ENCODE measurements around the gene PRSS36.
"Not testable (repeated sequence)": the region's sequence is repeated elsewhere in the genome, so short reads cannot be mapped to it uniquely, and the experiment has no call there.

Gene PRSS36

DNA sequence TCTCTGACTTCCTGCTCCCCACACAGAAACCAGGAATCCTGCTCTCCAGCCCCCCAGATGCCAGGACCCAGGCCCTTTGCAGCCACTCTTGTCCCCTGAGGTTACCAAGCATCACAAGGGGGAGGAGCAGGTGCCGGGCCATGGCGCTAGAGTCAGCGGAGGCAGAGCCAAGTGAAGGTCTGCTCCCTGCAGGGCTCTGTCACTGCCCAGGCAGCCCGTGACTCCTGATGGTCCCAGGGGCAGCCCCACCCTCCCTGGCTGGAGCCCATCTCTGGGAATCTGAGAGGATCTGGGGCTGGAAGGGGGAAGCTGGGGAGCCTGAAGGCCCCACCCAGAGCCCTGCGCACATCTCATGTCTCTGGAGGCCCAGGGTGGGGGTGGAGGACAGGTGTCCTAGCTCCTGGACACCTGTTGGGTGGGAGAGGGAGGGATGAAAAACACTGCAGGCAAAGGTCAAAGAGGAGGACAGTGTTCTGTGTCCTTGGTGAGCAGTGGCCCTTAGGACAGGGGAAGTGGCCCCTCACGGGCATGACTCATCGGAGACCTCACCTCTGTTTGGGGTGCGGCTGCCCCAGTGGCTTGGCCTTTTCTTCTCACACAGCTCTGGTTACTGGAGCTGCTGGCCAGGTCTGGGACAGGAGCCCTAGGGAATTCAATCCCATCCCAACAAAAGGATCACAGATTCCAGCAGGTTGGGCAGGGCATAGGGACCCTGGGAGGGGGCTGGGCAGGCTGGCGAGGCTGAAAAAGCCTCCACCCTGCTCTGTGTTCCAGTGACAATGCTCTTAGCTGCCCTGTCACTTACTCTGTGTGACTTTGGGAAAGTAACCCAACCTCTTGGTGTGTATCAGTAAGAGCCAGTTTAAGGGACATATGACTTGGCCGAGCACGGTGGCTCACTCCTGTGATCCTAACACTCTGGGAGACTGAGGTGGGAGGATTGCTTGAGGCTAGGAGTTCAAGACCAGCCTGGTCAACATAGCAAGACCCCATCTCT is at the start of gene PRSS36:
Gene PRSS36, minus strand, starts transcription at position 173 of the 997 bp plus-strand sequence. Its CDS starts 31 bp downstream, at position 142.
- FAIRE-seq, result no peak

DNA sequence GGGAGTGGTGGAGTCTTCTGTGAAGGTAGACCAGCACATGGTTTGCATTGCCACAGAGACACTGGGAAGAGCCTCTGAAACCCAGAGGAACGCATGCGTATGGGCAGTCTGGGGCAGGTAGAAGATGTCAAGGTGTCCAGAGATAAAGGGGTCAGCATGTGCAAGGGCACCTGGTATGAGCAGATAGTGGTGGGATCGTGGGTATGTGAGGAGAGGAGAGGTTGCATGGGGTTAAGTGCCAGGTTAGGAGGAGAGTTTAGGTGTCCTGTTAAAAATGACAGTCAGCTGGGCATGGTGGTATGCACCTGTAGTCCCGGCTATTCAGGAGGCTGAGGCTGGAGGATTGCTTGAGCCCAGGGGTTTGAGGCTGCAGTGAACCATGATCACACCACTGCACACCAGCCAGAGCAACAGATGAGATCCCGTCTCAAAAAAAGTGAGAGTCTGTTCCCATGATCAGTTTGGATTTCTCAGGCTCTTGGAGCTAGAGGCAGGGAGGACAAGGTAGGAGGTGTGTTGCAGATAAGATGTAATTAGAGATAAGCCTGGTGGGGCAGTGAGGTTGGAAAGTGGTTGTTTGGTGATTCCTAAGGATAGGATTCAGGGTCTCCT is 49.7 kb upstream of the PRSS36 start:
- no peak for FAIRE-seq

DNA sequence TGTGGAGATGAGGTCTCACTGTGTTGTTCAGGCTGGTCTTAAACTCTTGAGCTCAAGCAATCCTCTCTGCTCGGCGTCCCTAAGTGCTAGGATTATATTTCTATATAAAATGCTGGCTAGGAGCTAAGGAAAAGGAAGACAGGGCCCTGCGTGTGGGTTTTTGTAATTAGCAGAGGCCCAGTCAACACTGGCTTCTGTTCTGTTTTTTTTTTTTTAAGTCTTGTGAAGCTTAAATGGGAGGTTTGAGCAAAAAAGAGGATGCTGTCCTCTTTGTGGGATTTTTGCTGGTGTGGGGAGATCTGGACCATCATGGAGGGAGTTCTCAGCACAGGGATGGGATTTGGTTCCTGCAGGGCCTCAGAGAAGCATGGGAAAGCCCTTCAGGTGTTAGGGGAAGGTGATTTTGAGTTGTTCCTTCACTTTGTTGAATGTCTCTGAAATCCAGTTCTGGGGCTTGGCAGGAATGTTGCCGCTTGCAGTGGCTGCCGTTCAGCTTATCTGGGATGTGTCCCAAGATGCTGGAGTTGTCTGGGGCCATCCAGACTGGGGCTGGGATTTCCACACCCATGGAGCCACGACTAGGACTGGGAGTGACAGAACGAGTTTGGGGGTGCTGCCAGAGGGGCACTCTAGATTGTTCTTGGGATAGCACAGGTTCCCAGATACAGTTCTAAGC is 48.5 kb upstream of the PRSS36 start:
- FAIRE-seq, result no peak

DNA sequence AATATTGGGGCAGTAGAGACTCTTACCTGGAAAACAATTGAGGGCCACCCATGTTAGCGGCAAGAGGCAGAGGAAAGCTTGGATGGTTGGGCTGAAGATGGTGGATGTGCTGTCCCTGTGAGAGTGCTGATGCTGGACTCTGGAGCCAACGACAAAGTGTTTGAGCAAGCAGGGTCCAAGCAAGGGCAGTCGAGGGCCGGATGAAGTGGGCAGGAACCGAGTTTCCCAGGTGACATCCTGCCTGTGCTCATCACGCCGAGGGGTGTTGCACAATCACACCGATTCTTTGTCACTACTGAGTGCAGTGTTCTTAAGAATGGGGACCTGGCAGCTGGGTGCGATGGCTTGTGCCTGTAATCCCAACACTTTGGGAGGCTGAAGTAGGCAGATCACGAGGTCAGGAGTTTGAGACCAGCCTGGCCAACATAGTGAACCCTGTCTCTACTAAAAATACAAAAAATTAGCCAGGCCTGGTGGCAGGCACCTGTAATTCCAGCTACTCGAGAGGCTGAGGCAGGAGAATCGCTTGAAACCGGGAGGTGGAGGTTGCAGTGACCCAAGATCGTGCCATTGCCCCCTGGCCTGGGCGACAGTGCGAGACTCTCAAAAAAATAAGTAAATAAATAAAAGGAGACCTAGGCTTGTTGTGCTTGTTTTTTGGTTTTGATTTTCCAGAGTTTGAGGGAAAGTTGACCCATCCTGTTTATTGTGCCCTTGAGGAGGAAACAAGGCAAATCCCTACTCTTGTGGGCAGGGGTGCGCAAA is 46.6 kb upstream of the PRSS36 start:
- no peak for FAIRE-seq

DNA sequence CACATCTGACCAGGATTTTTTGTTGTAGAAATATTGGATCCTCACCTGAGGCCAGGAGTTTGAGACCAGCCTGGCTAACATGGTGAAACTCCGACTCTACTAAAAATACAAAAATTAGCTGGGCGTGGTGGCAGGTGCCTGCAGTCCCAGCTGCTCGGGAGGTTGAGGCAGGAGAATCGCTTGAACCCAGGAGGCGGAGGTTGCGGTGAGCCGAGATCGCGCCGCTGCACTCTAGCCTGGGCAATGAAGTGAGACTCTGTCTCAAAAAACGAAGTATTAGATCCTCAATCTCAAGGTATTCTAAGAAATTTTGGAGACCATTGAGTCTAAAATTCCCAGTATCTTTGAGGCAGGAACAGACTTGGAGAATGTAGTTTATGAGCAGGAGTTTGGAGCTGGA is 46.0 kb upstream of the PRSS36 start:
- FAIRE-seq, result not testable (repeated sequence)

DNA sequence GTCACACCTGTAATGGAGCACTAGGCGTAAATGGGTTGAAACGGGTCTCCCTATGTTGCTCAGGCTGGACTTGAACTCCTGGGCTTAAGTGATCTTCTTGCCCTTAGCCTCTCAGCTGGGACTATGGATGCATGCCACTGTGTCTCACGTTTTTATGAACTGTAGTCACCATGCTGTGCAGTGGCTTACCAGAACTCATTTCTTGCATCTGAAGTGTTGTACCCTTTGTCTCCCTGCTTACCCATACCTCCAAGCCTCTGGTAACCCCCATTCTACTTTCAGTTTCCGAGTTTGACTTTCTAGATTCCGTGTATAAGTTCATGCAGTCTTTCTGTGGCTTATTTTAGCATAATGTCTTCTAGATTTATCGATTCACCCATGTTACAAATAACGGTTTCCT is 45.0 kb upstream of the PRSS36 start:
- no peak for FAIRE-seq

DNA sequence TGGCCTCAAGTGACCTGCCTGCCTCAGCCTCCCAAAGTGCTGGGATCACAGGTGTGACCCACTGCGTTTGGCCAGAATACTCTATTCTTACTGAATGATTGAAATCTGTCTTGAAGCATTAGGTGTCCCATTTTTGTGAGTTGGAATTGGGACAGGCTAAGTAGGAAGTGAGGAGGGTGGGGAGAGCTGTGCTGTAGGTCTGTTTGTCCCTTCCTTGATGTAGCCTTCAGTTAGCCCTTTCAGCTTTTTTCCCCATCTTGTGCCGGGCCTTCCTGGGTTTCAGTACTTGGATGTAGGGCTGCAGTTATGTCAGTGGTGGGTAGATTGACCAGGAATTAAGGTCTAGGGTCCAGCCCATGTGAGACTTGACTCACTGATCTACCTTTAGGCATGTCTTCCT is 44.0 kb upstream of the PRSS36 start:
- FAIRE-seq, result no peak

DNA sequence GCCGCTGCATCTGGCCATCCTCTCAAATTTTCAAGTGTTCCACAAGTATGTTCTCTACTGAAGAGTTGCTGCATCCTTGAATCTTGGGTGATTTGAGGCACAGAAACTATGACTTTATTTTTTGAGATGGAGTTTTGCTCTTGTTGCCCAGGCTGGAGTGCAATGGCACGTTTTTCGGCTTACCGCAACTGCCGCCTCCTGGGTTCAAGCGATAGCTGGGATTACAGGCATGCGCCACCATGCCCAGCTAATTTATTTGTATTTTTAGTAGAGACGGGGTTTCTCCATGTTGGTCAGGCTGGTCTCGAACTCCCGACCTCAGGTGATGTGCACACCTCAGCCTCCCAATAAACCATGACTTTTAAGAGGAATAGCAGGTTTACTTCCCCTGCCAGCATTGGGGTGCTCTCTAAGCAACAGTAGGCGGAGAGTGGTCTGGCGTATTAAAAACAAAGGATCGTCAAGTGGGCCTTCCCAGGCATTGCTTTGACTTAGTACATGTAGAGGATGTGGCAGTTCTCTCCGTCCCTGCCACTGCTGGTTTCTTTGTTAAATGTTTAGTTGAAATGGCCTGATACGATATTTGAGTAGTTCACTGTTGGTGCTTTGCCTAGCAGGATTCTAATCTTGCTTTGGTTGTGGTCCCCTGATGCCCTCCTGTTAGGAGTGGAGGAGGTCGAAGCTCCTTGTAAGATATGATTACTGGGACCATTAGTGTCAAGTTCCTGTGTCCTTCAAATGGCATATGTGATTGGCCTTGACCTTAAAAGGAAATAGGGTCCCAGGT is 43.2 kb upstream of the PRSS36 start:
- FAIRE-seq, result no peak

DNA sequence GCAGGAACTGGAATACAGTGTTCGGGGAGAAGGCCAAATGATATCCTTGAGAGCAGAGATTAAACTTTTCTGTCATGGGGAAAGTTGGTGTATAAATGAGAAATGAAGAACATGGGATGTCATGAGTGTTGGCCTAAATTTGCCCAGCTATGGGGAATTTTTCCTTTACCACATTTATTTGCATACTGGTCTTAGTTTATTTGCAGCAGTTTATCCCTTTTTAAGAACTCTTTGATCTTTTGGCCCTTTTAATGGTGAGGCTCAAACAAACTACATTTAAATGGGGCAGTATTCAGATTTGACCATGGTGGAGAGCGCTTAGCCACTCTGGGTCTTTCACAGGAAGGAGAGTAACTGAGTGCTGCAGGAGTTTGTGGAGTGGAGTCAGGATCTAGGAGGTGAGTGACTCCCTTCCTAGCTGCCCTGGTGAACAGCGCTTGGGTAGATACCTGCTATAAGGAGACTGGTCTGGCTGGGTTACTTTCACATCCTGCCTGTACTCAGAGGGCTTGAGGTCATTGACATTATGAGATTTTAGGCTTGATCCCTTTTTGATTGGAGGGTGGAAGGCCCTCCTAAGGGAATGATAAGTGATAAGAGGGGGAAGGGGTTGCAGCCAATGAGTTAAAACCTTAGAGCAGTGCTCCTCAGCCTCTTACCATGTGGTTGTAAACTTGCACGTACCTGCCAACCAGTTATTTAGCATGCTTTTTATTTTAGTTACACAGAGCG is 42.0 kb upstream of the PRSS36 start:
- no peak for FAIRE-seq

DNA sequence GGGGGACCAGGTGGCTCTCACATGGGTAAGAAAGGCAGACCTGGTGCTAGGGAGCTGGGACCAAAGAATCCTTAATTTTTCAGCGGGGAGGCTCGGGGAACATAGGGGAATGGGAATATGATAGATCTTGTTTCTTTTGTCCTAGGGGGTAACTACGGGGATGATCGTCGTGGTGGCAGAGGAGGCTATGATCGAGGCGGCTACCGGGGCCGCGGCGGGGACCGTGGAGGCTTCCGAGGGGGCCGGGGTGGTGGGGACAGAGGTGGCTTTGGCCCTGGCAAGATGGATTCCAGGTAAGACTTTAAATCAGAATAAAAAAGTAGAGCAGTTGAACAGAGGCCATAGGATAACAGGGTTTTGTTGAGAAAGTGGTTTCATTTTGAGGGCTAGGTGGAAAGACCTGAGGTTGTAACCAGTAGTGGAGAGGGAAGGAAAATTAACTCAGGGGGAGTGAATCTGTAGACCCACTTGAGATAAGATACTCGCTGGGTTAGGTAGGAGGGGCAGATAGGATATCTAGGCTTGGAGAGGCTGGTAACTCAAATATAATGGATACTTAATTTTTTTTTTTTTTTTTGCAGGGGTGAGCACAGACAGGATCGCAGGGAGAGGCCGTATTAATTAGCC is 41.1 kb upstream of the PRSS36 start:
- no peak for FAIRE-seq

DNA sequence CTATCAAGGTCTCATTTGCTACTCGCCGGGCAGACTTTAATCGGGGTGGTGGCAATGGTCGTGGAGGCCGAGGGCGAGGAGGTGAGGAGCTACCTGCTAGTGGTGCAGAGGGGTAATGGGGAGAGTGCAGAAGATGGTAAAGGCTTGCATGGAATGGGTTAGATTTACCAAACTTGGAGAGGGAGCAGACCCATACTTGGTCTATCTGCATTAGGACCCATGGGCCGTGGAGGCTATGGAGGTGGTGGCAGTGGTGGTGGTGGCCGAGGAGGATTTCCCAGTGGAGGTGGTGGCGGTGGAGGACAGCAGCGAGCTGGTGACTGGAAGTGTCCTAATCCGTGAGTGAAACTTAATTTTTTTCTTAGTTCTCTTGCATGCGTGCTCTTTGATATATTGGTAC is 40.2 kb upstream of the PRSS36 start:
- no peak for FAIRE-seq

DNA sequence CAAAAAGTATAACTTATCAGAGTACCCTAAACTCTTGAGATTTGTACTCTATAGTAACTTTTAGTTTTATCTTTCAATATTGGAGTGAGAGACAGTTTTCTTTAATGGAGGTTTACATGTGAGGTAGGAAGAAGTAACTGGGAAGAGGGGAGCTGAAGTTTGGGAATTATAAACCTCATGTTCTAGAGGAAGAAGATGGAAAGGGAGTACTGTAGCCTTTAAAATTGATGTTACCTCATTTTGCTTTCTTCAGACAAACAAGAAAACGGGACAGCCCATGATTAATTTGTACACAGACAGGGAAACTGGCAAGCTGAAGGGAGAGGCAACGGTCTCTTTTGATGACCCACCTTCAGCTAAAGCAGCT is 39.5 kb upstream of the PRSS36 start:
- FAIRE-seq, result no peak

DNA sequence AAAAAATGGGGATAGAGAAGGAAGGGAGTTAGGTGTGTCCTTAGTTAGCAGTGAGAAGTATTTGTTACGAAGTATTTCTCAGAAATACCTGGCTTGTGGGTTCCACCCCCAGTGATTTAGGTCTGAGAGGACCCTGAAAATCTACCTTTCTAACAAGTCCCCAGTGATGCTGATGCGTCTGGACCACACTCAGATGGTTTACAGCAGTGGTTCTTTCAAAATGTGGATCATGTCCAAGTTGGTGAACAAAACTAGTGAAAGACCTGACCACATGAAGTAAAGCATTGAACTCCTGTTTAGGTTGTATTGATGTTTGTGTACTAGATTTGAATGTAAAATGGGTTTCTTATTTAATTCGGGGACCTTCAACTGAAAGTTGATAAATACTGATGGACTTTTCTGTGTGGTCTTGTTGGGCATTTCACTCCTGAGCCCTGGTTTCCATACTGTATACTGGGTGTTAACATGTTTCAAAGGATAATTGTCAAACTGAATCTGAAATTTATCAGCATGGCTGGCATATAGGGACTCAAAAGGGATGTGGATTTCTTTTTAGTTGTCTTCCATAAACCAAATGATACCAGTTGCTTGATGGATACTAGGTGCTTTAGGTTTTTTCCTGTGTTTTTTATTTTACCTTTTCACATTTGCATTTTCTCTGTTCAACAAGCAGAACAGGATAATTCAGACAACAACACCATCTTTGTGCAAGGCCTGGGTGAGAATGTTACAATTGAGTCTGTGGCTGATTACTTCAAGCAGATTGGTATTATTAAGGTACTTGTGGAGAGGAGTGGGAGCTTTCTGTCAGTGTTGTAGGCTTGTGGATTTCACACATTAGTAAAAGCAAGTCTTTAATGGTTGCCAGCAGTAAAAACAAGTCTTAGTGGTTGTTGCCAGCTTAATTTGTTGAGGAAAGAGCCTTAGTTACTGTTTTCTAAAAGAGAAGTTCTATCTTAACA is 38.9 kb upstream of the PRSS36 start:
- FAIRE-seq, result no peak

DNA sequence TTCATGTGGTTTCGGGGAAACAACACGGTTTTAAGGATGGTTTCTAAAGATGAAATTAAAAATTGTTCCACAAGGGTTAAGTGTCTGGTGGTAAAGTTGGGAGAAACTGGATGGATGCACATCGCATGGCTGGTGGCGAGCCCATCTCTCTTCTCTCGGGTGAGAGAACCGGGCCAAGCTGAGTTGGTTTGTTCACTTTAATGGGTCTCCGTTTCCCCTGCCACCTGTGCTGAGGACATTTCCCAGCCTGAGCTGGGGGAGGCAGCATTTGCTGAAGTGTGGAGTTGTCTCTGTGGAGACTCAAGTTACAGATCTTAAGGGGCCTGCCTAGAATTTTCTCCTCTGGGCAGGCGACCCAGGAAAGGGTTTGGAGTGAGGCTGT is 37.9 kb upstream of the PRSS36 start:
- no peak for FAIRE-seq

DNA sequence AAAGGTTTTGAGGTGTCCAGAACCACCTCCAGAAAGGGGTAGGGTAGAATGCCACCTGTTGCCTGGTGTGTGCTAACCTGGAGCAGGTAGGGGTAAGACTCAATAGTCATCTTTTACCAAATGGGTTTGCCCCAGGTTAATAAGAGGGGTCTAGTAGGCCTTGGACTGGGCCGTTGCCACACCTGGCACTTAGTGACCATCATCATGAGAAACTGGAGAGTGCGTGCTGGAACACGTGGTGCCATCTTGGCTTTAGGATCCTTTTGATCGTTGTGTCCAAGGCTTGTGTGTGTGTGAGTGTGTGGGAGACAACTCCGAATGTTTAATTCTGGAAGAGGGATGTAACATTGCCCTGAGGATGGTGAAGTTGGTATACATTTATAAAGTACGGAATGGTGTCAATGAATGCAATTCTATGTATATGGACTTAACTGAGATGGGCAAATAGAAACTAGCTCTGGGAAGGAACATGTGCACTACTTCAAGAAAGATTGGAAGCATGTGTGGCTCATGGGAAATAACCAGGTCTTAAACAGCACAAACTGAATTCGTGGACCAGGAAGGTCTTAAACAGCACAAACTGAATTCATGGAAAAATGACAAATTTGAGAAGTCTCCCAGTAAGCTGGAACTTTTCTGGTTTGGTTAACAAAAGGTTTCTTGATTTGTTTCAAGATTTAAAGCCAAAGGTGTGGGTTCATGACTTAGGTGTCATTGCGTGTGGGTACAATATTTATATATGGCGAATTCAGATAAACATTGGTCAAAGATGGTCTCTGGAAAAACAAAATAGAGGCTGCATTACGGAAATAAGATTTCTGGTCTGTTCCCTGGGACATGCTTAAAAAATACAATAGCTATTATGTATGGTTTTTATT is 37.3 kb upstream of the PRSS36 start:
- FAIRE-seq, result no peak

DNA sequence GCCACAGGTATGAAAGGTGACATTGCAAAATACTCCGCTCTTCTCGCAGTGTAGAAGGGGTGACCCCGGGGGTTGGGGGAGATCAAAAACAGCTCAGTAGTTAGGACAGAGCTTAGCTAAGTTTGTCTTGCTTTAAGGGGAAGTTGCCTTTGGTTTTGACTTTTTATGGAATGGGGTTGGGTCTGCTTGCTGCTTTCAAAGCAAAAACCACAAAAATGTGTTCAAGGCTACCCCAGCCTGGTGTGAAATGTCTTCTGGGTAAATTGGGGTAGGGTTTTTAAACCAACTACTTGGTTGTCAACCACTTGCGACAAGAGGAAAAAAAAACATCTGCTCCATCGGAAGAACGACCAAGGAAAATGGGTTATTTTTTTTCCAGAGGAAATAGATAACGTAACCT is 36.3 kb upstream of the PRSS36 start:
- no peak for FAIRE-seq

DNA sequence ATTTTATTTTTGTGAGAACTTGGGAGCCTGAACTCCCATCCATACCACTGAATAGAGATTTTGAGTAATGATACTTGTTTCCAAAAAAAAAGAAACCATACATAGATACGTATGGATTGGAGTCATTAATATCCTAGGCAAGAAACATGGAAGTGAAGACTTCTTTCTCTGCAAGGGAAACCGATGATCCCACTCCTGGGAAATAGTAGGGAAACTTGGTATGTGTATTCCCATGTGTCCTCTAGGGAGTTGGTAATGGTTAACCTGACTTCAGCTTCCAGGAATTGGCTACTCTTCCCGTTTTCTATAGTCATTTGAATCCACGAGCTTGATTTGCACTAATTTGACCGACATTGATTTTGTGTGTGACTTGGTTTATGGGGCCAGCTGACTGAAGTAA is 35.5 kb upstream of the PRSS36 start:
- no peak for FAIRE-seq

DNA sequence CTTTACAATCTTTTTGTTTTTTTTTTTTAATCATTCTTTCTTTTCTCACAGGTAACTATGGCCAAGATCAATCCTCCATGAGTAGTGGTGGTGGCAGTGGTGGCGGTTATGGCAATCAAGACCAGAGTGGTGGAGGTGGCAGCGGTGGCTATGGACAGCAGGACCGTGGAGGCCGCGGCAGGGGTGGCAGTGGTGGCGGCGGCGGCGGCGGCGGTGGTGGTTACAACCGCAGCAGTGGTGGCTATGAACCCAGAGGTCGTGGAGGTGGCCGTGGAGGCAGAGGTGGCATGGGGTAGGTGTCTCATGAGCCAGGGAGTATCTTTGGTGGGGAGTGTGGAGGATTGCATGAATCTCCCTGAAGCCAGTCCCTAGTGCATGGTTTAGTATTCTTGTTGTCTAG is 35.0 kb upstream of the PRSS36 start:
- FAIRE-seq, result no peak
